Right lung (tissue), 5 donors: Measurements from ENCODE around the gene SEPTIN2. TPM values are rescaled to one million over a fixed set of nuclear protein-coding genes. Genes with fewer than 3 reads are reported as not detected.
A peak's percentile ranks its signal among the peaks of the same experiment; 100 is the strongest.
"Not testable (repeated sequence)": the region's sequence is repeated elsewhere in the genome, so short reads cannot be mapped to it uniquely, and the experiment has no call there.

Experiments
- DNase-seq, 2 donors: peaks; one replicate each; pipeline ENCODE4 v3.0.0-alpha.2; 2013
- polyA plus RNA-seq, 5 donors: library from polyadenylated mRNA; unstranded; fragments of 120-200 nt; gene quantifications; one replicate each; pipeline versions ENCODE4 v1.2.1 to v1.2.3, GENCODE V29; 2013; ENCODE audit warnings: inconsistent platforms in 1 of 5, low replicate concordance in 1 of 5; ENCODE audit not compliant: insufficient read length in 5 of 5, insufficient read depth in 1 of 5

The SEPTIN2 gene
- polyA plus RNA-seq, 5 donors: 464 to 647 (median 546) TPM

- DNase-seq: no peak
Measured at GRCh38 chr2:241344925-241345651, 29.4 kb downstream of the SEPTIN2 start.

GRCh38 chr2:241349941-241350340 is 34.2 kb downstream of the SEPTIN2 start:
- DNase-seq: no peak

- no peak for DNase-seq
Measured at GRCh38 chr2:241350530-241350877, 34.8 kb downstream of the SEPTIN2 start.

- DNase-seq: no peak
Measured at GRCh38 chr2:241350878-241351639, 35.3 kb downstream of the SEPTIN2 start.

- DNase-seq: no peak
Measured at GRCh38 chr2:241351640-241352031, 35.9 kb downstream of the SEPTIN2 start.

GRCh38 chr2:241352227-241352626 is 36.5 kb downstream of the SEPTIN2 start:
- no peak for DNase-seq

GRCh38 chr2:241354668-241355658 is 39.2 kb downstream of the SEPTIN2 start:
- peak; percentile 34 to 40 for DNase-seq

- DNase-seq: peak; percentile 98 to 99
Measured at GRCh38 chr2:241355983-241356870, 40.5 kb downstream of the SEPTIN2 start, which contains the start of gene FARP2. Gene FARP2 (plus strand): TSS chr2:241356285. CDS start chr2:241373108, 16,823 bp downstream.

GRCh38 chr2:241356871-241357260 is 41.1 kb downstream of the SEPTIN2 start:
- DNase-seq: no peak

GRCh38 chr2:241357531-241357930 is 41.8 kb downstream of the SEPTIN2 start:
- no peak for DNase-seq

GRCh38 chr2:241358470-241358869 is 42.7 kb downstream of the SEPTIN2 start:
- no peak for DNase-seq

- DNase-seq: no peak
Measured at GRCh38 chr2:241359481-241360045, 43.8 kb downstream of the SEPTIN2 start.

- DNase-seq: no peak
Measured at GRCh38 chr2:241363426-241363825, 47.7 kb downstream of the SEPTIN2 start.

GRCh38 chr2:241364781-241365180 is 49.1 kb downstream of the SEPTIN2 start:
- no peak for DNase-seq

- DNase-seq: no peak
Measured at GRCh38 chr2:241366678-241367077, 51.0 kb downstream of the SEPTIN2 start.

- DNase-seq: no peak
Measured at GRCh38 chr2:241368643-241369042, 52.9 kb downstream of the SEPTIN2 start.

- no peak for DNase-seq
Measured at GRCh38 chr2:241372361-241372992, 56.8 kb downstream of the SEPTIN2 start.

GRCh38 chr2:241373446-241373845 is 57.7 kb downstream of the SEPTIN2 start:
- no peak for DNase-seq

- not testable (repeated sequence) for DNase-seq
Measured at GRCh38 chr2:241373906-241374305, 58.2 kb downstream of the SEPTIN2 start.

- DNase-seq: no peak
Measured at GRCh38 chr2:241375300-241375699, 59.6 kb downstream of the SEPTIN2 start.
